Medulla oblongata (tissue), 1 donor: ENCODE data around the gene COP1.
A peak's percentile ranks its signal among the peaks of the same experiment; 100 is the strongest.
"Not testable (repeated sequence)": the region's sequence is repeated elsewhere in the genome, so short reads cannot be mapped to it uniquely, and the experiment has no call there.

Experiments
- DNase-seq: peaks from one replicate; pipeline ENCODE4 v3.0.0-alpha.2; 2015; ENCODE audit errors: extremely low spot score

The COP1 gene

GRCh38 chr1:176033881-176034280 is 173.2 kb downstream of the COP1 start:
- peak; percentile 8 for DNase-seq

- DNase-seq = no peak
These were observed 173.6 kb downstream of the COP1 start for GRCh38 chr1:176033474-176033873.

- DNase-seq = no peak
These were observed 174.9 kb downstream of the COP1 start for GRCh38 chr1:176032040-176032645.

GRCh38 chr1:176029609-176030008 is 177.5 kb downstream of the COP1 start:
- DNase-seq = no peak

- DNase-seq = no peak
These were observed 177.9 kb downstream of the COP1 start for GRCh38 chr1:176029155-176029554.

GRCh38 chr1:176027934-176028333 is 179.2 kb downstream of the COP1 start:
- DNase-seq = not testable (repeated sequence)

DNA sequence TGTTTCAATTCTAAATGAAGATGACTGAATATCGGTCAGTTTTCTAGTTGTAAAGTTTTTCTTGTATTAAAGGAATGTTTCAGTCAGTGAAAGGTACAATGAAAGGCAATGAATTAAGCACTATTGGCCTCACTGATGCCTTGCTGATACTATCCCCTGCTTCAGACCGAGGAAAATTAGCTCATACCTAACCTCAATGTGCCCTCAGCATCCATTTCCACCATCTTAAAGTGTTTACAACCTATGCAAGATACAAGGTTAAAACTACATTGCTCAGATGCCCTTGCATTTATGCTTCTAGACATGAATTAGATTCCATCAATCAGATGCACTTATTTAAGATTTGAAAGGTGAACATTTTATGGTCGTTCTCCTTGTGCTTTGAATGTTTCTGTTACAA is 184.5 kb downstream of the COP1 start:
- no peak for DNase-seq

DNA sequence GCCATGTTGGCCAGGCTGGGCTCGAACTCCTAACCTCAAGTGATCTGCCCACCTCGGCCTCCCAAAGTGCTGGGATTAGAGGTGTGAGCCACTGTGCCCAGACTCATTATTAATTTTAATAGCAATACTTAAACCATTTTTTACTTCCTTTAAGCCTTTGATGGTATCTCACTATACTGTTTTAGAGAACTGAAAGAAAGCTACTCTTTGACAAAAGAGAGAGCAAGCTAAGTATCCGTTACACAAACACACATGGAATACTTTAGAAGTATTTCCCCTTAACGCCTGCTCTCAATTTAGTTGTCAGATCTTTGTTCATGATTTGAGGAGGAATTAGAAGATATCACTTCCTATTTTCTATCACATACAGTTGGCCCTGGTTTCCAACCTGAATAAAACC is 189.4 kb downstream of the COP1 start:
- DNase-seq = no peak

DNA sequence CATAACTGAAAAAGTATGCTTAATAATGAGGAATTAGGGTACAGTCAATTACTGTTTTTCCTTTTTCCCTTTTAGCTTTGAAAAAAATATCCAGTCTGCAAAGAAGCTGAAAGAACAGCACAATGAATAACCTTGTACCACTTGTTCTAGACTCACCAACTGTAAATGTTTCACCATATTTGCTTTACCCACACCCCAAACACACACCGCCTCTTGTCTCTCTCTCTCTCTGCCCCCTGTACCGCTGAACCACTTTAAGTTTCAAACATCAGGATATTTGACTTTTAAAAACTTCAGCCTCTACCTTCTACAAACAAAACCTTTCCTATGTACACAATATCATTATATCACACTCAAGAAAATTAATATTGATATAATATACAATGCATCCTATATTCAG is 197.1 kb downstream of the COP1 start:
- DNase-seq = no peak

DNA sequence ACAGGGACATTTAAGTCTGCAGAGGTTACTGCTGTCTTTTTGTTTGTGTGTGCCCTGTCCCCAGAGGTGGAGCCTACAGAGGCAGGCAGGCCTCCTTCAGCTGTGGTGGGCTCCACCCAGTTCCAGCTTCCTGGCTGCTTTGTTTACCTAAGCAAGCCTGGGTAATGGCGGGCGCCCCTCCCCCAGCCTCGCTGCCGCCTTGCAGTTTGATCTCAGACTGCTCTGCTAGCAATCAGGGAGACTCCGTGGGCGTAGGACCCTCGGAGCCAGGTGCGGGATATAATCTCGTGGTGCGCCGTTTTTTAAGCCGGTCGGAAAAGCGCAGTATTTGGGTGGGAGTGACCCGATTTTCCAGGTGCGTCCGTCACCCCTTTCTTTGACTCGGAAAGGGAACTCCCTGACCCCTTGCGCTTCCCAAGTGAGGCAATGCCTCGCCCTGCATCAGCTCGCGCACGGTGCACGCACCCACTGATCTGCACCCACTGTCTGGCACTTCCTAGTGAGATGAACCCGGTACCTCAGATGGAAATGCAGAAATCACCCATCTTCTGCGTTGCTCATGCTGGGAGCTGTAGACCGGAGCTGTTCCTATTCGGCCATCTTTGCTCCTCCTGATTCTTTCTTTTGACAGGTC is 199.2 kb downstream of the COP1 start:
- not testable (repeated sequence) for DNase-seq

- not testable (repeated sequence) for DNase-seq
These were observed 212.4 kb downstream of the COP1 start for GRCh38 chr1:175994660-175995059.

- not testable (repeated sequence) for DNase-seq
These were observed 214.3 kb downstream of the COP1 start for GRCh38 chr1:175992825-175993224.

- not testable (repeated sequence) for DNase-seq
These were observed 214.9 kb downstream of the COP1 start for GRCh38 chr1:175992202-175992601.

DNA sequence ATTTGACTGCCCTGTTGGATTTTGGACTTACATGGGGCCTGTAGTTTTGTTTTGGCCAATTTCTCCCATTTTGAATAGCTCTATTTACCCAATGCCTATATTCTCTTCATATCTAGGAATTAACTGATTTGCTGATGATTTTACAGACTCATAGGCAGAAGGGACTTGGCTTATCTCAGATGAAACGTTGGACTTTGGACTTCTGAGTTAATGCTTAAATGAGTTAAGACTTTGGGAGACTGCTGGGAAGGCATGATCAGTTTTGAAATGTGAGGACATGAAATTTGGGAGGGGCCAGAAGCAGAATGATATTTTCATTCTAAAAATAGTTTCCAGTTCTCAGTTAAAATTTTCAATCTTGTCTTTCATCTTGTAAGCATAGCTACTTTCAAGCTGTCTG is 222.3 kb downstream of the COP1 start:
- DNase-seq = no peak

DNA sequence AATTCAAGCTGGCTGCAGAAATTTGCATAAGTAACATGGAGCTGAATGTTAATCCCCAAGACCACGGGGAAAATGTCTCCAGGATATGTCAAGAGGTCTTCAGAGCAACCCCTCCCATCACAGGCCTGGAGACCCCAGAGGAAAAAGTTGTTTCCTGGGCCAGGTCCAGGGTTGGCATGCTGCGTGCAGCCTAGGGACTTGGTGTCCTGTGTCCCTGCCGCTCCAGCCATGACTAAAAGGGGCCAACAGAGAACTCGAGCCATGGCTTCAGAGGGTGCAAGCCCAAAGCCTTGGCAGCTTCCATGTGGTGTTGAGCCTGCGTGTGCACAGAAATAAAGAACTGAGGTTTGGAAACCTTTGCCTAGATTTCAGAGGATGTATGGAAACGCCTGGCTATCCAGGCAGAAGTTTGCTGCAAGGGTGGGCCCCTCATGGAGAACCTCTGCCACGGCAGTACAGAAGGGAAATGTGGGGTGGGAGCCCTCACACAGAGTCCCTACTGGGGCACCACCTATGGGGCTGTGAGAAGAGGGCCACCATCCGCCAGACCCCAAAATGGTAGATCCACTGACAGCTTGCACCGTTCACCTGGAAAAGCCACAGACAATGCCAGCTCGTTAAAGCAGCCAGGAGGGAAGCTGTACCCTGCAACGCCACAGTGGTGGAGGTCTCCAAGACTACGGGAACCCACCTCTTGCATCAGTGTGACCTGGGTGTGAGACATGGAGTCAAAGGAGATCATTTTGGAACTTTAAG is 222.9 kb downstream of the COP1 start:
- DNase-seq = no peak

GRCh38 chr1:175983363-175983762 is 223.7 kb downstream of the COP1 start:
- DNase-seq = not testable (repeated sequence)

DNA sequence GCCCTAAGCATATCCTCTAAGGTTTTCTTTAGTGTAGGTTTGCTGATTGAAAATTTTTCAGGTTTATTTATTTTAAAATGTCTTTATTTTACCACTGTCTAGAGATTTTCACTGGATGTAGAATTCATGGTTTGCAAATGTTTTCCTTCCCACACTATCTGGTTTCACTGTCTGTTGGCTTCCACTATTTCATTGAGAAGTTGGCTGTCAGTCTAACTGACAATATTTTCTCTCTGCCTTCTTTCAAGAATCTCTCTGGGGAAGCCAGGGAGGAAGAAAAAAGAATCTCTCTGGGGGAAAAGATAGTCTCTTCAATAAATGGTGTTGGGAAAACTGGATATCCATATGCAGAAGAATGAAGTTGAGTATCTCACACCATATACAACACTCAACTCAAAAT is 226.0 kb downstream of the COP1 start:
- no peak for DNase-seq

GRCh38 chr1:175978926-175979325 is 228.2 kb downstream of the COP1 start:
- DNase-seq = no peak

DNA sequence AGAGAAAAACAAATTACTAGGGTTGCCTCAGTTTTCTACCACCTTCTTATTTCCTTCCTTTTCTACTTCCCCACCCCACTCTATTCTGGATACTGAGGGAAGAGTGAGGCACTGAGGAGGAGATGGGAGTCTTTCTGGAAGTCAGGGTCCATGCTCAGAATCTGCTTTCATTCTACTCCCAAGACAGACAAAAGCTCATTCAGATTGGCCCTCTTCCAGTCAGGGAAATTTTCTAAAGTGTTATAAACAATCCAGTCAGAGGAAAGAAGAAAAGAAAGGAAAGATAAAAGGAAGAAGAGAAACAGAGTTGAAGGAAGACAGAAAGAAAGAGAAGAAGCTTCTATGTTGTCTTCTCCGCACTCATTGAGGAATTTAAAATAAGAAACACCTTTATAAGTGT is 228.6 kb downstream of the COP1 start:
- peak; percentile 35 for DNase-seq

DNA sequence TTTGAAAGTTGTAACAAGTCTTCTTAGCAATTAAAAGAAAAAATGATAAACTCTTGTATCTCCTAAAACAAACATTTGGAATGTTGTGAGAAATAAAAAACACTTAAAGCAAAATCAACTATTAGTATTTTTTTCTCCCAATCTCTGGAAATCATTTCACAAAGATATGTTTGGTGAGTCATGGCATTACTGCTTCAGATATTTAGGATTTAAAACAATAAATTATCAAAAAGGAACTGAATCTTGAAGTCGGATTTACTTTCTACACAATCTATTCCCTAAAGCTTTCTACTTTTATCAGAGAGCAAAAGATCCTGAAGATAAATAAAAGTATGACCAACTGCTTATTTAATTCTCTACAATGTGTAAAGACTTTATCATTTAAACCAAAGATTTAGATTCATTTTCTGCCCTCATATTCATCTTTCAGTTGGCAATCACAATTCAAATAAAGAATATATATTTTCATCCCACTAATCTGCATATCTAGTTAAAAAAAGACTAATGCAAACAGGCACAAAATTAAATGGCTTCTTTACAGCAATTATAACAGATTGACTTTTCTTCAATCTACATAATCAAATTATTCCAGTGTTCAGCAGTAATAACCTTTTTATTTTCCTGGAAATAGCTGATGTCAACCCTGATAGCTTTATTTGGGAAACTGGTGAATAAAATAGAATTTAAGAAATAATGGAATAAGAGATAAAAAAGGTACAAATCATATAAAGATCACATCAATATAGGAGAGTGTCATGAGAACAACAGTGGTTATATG is 230.0 kb downstream of the COP1 start:
- DNase-seq = no peak

DNA sequence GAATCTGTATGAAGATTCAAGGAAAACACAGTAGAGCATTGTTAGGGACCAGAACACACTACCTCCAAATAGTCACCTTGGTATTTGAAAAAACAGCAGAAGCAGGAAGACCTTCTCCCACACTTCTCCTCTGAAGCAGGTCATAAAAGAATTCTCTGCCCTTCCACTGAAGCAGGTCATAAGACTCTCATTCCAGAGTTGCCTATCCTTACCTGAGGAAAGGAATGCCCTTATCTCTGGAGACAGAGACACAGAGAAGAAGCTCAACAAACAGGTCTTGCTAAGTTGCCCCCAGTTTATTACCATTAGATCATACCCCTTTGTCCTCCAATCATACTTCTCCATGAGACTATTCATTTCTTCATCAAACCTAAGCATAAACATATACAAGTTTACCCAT is 237.9 kb downstream of the COP1 start:
- no peak for DNase-seq

DNA sequence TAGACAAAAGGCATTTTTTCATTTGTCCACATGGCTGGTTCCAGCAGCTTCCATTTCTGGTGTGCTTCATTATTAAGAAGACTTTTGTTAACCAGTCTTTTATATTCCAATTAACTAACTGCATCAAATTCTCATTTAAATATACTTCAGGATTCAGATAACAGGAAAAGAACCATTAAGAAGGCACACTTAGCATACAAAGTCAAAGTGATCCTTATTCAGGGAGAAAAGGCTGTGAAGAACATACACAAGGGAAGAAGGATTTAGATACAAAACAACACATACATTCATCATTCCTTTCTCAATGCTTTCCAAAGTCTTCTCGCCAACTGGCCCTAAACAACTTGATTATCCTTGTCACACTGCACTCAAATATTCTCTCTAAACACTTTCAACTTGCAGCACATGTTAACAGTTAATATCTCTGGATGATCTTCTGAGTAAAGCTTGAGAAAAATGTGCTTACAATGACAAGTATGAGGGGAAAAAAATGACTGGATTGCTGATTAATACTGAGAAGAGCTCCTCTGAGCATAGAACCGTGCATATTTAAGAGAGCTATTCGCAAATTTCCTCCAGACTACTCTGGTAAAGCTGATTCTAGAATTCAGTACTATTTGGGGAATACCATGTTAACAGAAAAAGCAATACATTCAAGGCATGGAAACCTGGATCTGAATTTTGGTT is 238.5 kb downstream of the COP1 start:
- no peak for DNase-seq
